ENCODE measurements around the gene NPLOC4. TPM values are rescaled to one million over a fixed set of nuclear protein-coding genes. Genes with fewer than 3 reads are reported as not detected.
A peak's percentile ranks its signal among the peaks of the same experiment; 100 is the strongest.

The NPLOC4 gene
- total and polyA plus RNA-seq, 11 donors = 28.2 to 133 (median 99.2) TPM

- Histone ChIP-seq H3K9me3 (no peaks in the 10 kb centered on the region), H3K27me3 (no peaks in the 10 kb centered on the region), H3K36me3 (peaks cover 0 to 53% (median 42%) of the 10 kb centered on the region in 9 donors), H3K27ac (peak overlapping the region; percentile 12 to 80 (median 66)), H3K4me1 (peaks cover 0 to 75% (median 35%) of the 10 kb centered on the region in 12 donors), H3K4me3 (no peak overlapping the region)
- TF ChIP-seq POLR2A (IDR thresholded peaks at IDR 0.05) (no peak), CTCF (IDR thresholded peaks at IDR 0.05) (no peak)
- 71 to 77% (median 74%) methylated on average over 9 of the region's 9 CpGs for WGBS, 4 donors
- intact Hi-C loops (cut with DNase I) = loop anchor here in 4 of 10 donors (5.0 kb wide), 1 partner anchor 46 kb away; no protein-coding TSS in a partner anchor
- ATAC-seq = peak; percentile 6 to 55 (median 40)
- DNase-seq = peak in 2 of 5 donors; percentile 46 to 58
Measured at GRCh38 chr17:81556175-81556691, 80.7 kb downstream of the NPLOC4 start.

DNA sequence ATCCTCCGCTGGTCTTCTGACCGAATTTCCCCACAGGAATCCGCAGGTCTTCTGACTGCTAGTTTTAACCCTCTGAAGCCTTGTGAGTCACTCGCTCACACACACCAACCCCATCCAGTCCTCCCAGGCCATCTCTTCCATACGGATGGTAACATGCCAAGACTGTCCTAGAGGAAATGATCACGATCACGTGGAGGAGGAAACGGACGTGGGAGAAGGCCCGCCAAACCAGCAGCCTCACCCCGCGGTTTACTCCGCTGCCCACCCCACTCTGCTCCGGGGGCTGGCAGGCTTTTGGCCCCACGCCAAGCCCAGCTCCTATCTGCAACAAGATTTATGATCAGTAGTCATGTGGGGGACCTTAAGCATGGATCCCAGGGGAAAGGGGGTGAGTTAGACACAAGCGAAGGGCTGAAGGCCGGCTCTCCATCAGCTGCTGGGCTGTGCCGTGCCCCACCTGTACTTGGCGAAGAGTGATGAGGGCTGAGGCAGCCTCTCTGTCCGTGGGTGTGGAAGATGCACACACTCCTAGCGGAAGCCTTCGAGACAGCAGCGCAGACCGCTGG is 83.2 kb downstream of the NPLOC4 start:
- ATAC-seq (no peak), DNase-seq (peak in 2 of 5 donors; percentile 32 to 60)
- TF ChIP-seq CTCF (IDR thresholded peaks at IDR 0.05) = no peak
- TF ChIP-seq POLR2A (IDR thresholded peaks at IDR 0.05) = no peak
- Histone ChIP-seq H3K9me3 (no peaks in the 10 kb centered on the region), H3K4me1 (peaks cover 0 to 69% (median 39%) of the 10 kb centered on the region in 12 donors), H3K27me3 (no peaks in the 10 kb centered on the region), H3K36me3 (peaks cover 0 to 45% (median 32%) of the 10 kb centered on the region in 9 donors), H3K27ac (peak overlapping the region in 10 of 12 donors; percentile 0 to 95 (median 88)), H3K4me3 (peak overlapping the region in 10 of 12 donors; percentile 82 to 99 (median 92))
- WGBS, 4 donors = 34 to 40% (median 37%) methylated on average over 21 to 24 of the region's 24 CpGs
- intact Hi-C loops (cut with DNase I) = loop anchor here in 5 of 10 donors (5.0 kb wide), 4 partner anchors 36 to 66 kb away; partner anchors contain the start of gene ACTG1 (in 1 of the 5)

- TF ChIP-seq POLR2A (IDR thresholded peaks at IDR 0.05) = no peak
- peak in 1 of 12 donors; percentile 11 for TF ChIP-seq CTCF (IDR thresholded peaks at IDR 0.05)
- H3K36me3 ChIP-seq = peaks cover 0 to 44% (median 31%) of the 10 kb centered on the region in 9 donors
- H3K27ac ChIP-seq = peak overlapping the region; percentile 77 to 95 (median 90)
- DNase-seq = peak; percentile 65 to 78 (median 71)
- H3K4me3 ChIP-seq = peak overlapping the region; percentile 82 to 100 (median 92)
- no peaks in the 10 kb centered on the region for H3K9me3 ChIP-seq
- peak; percentile 14 to 62 (median 44) for ATAC-seq
- no peaks in the 10 kb centered on the region for H3K27me3 ChIP-seq
- 3 to 9% (median 6%) methylated on average over 18 to 19 of the region's 19 CpGs for WGBS, 4 donors
- intact Hi-C loops (cut with DNase I) = loop anchor here in 5 of 10 donors (5.0 kb wide), 4 partner anchors 36 to 66 kb away; partner anchors contain the start of gene ACTG1 (in 1 of the 5)
- peaks cover 0 to 65% (median 39%) of the 10 kb centered on the region in 12 donors for H3K4me1 ChIP-seq
Measured at GRCh38 chr17:81553018-81553615, 83.8 kb downstream of the NPLOC4 start.

All from heart left ventricle (tissue), 16 donors.